GM12801 (cell line): ENCODE results near the gene NOTCH3.

ENCODE experiments used
- CTCF ChIP-seq: IDR thresholded peaks from one replicate; pipeline ENCODE4 v1.5.1; 2011; ENCODE audit warnings: control low read depth; ENCODE audit not compliant: insufficient read length; ENCODE audit errors: extremely low read depth

Gene NOTCH3

GRCh38 chr19:15218501-15218900 is 17.7 kb upstream of the NOTCH3 start:
- TF ChIP-seq CTCF: no peak

- TF ChIP-seq CTCF: no peak
Measured at GRCh38 chr19:15216363-15216762, 15.6 kb upstream of the NOTCH3 start.

- no peak for TF ChIP-seq CTCF
Measured at GRCh38 chr19:15213715-15214381, 13.1 kb upstream of the NOTCH3 start.

DNA sequence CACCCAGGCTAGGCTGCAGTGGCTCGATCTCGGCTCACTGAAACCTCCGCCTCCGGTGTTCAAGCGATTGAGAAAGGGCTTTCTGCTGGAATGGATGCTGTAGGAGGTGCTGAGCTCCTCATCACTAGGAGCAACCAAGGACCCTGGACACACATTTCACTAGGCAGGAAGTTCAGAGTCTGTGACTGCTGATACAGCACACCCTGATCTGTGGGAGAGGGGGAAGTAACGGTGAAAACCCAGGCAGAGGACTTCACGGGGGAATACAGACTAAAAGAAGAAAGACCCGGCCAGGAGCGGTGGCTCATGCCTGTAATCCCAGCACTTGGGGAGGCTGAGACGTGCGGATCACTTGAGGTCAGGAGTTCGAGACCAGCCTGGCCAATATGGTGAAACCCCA is 11.9 kb upstream of the NOTCH3 start:
- TF ChIP-seq CTCF: no peak

GRCh38 chr19:15210323-15210781 is 9.6 kb upstream of the NOTCH3 start:
- TF ChIP-seq CTCF: no peak

GRCh38 chr19:15201374-15202023 is 704 bp upstream of the NOTCH3 start:
- TF ChIP-seq CTCF: no peak

DNA sequence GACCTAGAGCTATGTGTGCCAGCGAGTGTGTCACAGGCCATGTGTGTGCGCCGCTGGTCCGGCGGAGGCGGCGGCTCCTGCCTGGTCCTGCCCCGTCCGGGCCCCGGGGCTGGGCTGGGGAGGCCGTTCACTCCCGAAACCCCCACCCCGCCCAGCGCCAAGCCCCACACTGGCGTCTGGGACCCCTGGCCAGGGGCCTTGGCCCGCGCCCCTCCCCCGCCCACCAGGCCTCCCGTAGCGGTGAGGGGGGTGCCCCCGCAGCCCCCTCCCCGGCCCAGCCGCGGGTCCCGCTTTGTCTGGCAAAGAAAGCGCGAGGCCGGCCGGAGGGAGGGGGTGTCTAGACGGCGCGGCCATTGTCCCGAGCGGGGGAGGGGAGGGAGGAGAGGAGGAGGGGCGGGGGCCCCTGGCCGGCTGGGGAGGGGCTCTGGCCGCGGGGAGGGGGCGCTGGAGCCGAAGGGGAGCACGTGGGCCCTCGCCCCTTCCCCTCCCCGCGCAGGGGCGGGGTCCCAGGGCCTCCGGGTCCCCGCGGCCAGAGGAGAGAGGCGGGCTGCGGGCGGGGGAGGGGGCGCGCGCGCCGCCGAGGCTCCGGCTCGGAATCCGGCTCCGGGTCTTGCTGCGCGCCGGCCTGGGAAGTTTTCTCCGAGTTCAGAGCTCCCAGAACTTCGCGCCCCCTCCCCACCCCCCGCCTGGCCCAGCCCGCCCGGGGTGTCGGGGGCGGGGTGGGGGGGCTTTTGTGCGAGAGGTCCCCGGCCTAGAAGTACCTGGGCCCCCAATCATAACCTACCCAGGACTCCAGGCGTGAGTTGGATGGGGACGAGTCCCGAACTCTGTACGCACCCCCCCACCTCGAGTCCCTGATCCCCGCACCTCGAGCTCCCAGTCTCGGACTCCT is 888 bp downstream of the NOTCH3 start:
- TF ChIP-seq CTCF: no peak
